Duodenal mucosa (tissue), 2 donors: Measurements from ENCODE around the gene FTO.

Source experiments
- H3K27ac ChIP-seq: one replicate; pipeline ENCODE4 v1.7.0; 2013; ENCODE audit warnings: low read depth, low read length
- H3K27me3 ChIP-seq, 2 donors: one replicate each; pipeline ENCODE4 v1.7.0; 2013; ENCODE audit warnings: low read length in 2 of 2, control low read depth in 1 of 2; ENCODE audit not compliant: insufficient read depth in 2 of 2, control insufficient read depth in 1 of 2
- H3K36me3 ChIP-seq, 2 donors: one replicate each; pipeline ENCODE4 v1.7.0; 2013; ENCODE audit warnings: low read length in 2 of 2, control low read depth in 1 of 2; ENCODE audit not compliant: insufficient read depth in 2 of 2, control insufficient read depth in 1 of 2
- H3K4me1 ChIP-seq, 2 donors: one replicate each; pipeline ENCODE4 v1.7.0; 2013; ENCODE audit warnings: low read length in 2 of 2, control low read depth in 1 of 2; ENCODE audit not compliant: insufficient read depth in 2 of 2, control insufficient read depth in 1 of 2
- H3K4me3 ChIP-seq, 2 donors: one replicate each; pipeline ENCODE4 v1.7.0; 2013; ENCODE audit warnings: low read length in 2 of 2, low read depth in 1 of 2
- H3K9ac ChIP-seq, 2 donors: one replicate each; pipeline ENCODE4 v1.7.0; 2013; ENCODE audit warnings: low read length in 2 of 2, low read depth in 1 of 2
- H3K9me3 ChIP-seq, 2 donors: one replicate each; pipeline ENCODE4 v1.7.0; 2013; ENCODE audit warnings: low read length in 2 of 2, control low read depth in 1 of 2; ENCODE audit not compliant: control insufficient read depth in 1 of 2

FTO gene

DNA sequence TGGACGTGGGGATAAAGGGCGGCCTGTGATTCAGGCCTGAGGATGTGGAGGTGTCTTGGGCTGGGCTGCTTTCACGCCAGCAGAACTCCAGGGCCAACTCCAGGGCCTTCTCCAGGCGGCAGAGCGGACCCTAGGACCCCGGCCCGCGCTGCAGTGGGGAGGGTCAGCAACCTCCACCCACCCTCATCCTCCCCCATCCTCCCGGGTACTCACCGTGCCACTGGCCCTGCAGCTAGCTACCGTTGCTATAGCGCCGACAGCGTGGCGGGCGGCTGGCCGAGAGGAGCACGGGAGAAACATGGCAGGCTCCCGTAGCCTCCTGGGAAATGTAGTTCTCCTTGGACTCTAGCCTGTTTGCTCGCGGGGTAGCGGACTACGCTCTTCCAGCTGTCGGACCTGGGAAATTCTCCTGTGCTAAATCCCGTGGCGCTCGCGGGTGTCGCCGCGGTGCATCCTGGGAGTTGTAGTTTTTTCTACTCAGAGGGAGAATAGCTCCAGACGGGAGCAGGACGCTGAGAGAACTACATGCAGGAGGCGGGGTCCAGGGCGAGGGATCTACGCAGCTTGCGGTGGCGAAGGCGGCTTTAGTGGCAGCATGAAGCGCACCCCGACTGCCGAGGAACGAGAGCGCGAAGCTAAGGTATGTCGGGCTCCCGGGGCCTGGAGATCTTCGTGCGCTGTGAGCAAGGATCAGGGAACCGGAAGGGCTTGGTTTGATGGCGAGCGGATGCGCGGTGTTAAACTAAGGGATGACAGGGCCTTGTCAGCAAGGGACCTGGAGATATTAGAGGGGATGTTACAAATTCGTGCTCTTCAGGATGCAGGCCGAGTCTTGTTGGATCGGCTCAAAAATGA, at the start of gene FTO, which contains the start of gene RPGRIP1L:
FTO (plus strand) TSS at position 567 of the 855 bp plus-strand sequence.
RPGRIP1L (minus strand) TSS at position 270 of the 855 bp plus-strand sequence. CDS start 3,136 bp downstream, outside the sequence.
- H3K4me1 ChIP-seq = peaks cover 18 to 19% of the 10 kb centered on the region in 2 donors
- H3K9ac ChIP-seq = peak within 1 kb of the TSS; percentile 66 to 95
- peak within 1 kb of the TSS; percentile 93 to 99 for H3K4me3 ChIP-seq

DNA sequence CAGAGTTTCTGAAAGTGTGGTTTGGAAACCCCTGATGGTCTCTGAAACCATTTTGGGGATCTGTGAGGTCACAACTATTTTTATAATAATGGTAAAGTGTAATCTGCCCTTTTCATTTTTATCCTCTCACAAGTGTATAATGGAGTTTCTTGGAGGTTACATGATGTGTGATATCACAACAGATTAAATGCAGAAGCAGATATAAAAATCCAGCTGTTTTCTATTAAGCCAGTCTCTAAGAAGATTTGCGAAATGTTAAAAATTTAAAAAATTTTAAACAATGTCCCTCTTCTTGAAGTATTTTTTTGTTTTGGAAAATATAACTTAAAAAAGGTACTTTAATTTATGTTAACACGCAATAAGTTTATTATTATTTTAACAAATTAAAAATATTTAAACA, 49.0 kb upstream of the FTO start:
- no peaks in the 10 kb centered on the region for H3K4me1 ChIP-seq

More for the DNA sequence above, at the start of gene FTO, which contains the start of gene RPGRIP1L:
- no peak within 1 kb of the TSS for H3K27ac ChIP-seq
- H3K9me3 ChIP-seq = no peaks in the 10 kb centered on the region
- H3K27me3 ChIP-seq = no peaks in the 10 kb centered on the region
- H3K36me3 ChIP-seq = no peaks in the 10 kb centered on the region

DNA sequence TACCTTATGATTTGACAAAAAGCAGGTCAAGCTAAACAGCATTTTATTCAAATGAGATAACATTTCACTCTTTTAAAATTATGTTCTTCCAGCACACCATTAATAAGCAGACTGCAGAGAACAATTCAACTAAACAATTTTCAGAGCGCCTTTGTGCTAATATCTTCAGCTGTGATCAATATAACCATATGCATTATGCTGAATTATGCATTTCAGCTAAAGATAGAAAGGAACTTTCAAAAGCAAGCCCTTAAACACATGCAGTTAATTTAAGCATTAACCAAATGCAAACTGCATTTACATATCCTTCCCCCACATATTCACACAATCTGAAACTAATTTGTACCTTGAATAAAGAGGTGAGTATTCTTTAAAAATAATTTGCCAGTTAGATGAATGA, 41.9 kb upstream of the FTO start:
- Histone ChIP-seq H3K9me3 (no peaks in the 10 kb centered on the region), H3K4me1 (no peaks in the 10 kb centered on the region), H3K27me3 (no peaks in the 10 kb centered on the region), H3K4me3 (no peak overlapping the region), H3K27ac (no peak overlapping the region), H3K36me3 (no peaks in the 10 kb centered on the region), H3K9ac (no peak overlapping the region)

More for the DNA sequence above, 49.0 kb upstream of the FTO start:
- H3K27ac ChIP-seq = no peak overlapping the region
- no peak overlapping the region for H3K9ac ChIP-seq
- peaks cover 0 to 3% of the 10 kb centered on the region in 2 donors for H3K36me3 ChIP-seq
- H3K27me3 ChIP-seq = no peaks in the 10 kb centered on the region
- H3K4me3 ChIP-seq = no peak overlapping the region
- H3K9me3 ChIP-seq = no peaks in the 10 kb centered on the region

DNA sequence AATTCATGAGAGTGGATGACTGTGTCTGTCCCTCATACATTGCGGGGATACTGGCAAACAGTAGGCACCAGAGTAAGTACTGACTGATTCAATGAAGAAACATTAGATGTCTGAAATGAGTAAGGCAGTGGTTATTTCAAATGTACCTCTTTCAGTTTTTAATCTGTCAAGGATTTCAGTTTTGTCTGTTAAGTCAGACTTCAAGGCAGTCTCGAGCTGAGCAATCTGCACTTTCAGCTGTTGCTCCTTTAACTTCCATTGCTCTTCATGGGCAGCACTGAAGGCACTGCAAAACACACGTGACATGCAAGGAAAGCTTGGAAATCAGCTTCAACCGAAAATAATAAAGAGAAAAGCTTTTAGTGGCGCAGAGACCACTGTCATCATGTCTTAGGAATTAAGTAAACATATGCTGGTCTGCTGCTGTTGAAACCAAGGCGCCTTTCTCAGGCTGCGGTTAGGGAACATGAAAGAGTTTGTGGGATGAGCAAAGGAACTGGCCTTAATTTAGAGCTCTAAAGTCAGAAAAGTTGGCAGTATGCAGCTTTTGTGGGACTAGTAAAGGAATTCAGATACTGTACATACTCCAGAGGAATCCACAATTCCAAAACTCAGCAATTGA, 39.1 kb upstream of the FTO start:
- no peak overlapping the region for H3K4me3 ChIP-seq
- no peak overlapping the region for H3K27ac ChIP-seq
- H3K9me3 ChIP-seq = no peaks in the 10 kb centered on the region

DNA sequence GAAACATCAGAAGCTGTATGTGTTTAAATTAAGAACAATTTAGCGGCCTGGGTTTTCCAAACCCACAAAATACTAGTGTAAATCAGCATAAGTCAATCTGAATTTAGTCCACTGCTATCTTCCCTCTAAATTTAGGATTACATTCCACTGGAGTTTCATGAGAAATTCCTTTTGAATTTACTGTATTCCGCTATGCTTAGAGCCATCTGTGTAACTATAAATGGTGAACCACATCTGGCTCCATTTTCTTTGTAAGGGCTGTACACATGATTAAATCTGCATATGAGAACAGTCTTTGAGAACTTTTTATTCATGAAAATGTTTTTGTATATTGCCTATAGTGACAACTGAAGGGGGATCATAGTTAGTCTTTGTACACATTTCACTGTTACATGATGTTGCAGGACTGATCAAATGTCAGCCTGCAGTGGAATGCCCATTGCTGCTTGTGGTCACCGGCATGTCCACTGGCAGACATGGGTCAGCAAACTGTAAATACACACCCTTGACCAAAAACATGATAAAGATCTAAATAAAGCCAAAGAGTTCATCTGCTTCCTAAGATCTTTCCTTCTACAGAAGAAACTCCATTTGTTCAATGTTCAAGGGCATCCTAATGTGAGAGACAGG, 37.1 kb upstream of the FTO start:
- Histone ChIP-seq H3K36me3 (no peaks in the 10 kb centered on the region), H3K27me3 (no peaks in the 10 kb centered on the region), H3K9me3 (no peaks in the 10 kb centered on the region), H3K27ac (no peak overlapping the region), H3K4me1 (no peaks in the 10 kb centered on the region), H3K9ac (no peak overlapping the region), H3K4me3 (no peak overlapping the region)

More for the DNA sequence above, 39.1 kb upstream of the FTO start:
- Histone ChIP-seq H3K36me3 (no peaks in the 10 kb centered on the region), H3K9ac (no peak overlapping the region), H3K4me1 (no peaks in the 10 kb centered on the region), H3K27me3 (no peaks in the 10 kb centered on the region)

DNA sequence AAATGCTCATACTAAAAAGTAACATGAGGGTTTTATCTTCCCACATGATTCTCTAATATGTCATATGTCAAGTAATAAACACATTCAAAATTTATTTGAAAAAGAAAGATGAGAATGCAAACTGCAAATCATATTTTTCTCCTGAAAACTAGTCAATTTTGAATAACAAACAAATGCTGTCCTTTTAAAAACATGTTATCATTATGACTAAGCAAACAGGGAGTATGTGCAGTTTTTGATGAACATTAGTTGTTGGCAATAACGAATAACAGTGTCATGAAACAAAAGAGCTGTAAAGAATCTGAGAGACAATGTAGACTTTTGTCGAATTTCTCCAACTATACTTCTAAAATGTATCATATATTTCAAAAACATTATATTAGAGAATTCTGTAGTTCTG, 35.1 kb upstream of the FTO start:
- no peak overlapping the region for H3K9ac ChIP-seq
- no peak overlapping the region for H3K4me3 ChIP-seq
- no peaks in the 10 kb centered on the region for H3K36me3 ChIP-seq
- no peaks in the 10 kb centered on the region for H3K27me3 ChIP-seq
- no peaks in the 10 kb centered on the region for H3K9me3 ChIP-seq
- H3K27ac ChIP-seq = no peak overlapping the region
- H3K4me1 ChIP-seq = no peaks in the 10 kb centered on the region

DNA sequence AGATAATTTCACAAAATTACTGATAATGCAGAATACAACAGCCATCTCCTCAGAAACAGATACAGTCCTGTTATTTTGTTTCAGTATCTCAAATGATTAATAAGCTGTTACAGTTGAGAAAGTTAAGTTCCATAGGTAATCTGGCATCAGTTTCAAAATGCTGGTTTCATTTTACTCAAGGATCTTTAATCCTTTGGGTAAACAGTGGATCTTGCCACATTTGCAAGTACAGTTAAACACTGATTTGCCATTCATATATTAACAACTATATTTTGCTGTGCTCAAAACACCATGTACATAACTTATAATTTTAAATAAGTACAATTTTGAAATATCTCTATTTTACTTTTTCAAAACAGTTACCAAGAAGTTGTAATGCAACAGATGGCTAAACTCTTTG, 31.5 kb upstream of the FTO start:
- H3K9me3 ChIP-seq = no peaks in the 10 kb centered on the region
- no peak overlapping the region for H3K9ac ChIP-seq
- no peaks in the 10 kb centered on the region for H3K4me1 ChIP-seq
- no peak overlapping the region for H3K4me3 ChIP-seq
- no peaks in the 10 kb centered on the region for H3K27me3 ChIP-seq
- no peak overlapping the region for H3K27ac ChIP-seq
- H3K36me3 ChIP-seq = no peaks in the 10 kb centered on the region

DNA sequence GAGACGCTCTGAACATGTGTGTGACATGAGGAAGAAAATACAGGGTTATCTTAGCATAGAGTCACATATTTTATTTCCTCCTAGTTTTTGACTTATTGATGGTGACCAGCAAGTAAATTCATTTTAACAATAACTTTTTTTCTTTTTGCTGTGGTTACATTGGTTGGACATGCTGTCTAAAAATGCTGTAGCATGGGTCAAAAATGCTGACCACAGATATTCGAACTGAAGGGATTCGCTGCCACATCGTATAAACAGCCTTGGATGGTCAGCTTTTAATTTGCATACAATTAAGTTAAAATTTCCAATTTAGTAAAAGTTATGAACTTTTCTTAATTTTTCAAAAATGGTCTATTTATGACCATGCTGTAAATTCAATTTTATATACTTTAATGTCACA, 30.8 kb upstream of the FTO start:
- H3K36me3 ChIP-seq = no peaks in the 10 kb centered on the region
- no peak overlapping the region for H3K9ac ChIP-seq
- no peaks in the 10 kb centered on the region for H3K9me3 ChIP-seq
- no peaks in the 10 kb centered on the region for H3K27me3 ChIP-seq
- no peaks in the 10 kb centered on the region for H3K4me1 ChIP-seq
- no peak overlapping the region for H3K4me3 ChIP-seq
- H3K27ac ChIP-seq = no peak overlapping the region

DNA sequence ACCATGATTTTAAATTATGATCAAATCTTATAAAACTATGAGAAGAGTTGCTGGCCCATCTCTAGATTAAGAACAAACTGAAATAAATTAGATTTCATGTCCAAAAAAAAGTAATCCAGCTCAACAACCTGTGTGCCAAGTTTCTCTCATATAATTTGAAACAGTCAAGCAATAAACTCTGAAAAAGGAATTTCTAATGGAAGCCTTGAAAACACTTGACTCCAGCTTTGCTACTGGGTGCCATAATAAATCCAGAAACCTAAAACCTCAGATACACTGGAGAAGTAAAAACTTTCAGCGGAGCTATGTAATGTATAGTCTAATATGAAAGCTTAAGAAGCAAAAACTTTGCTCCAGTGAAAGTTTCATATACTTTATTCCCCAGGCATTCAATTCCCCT, 25.8 kb upstream of the FTO start:
- Histone ChIP-seq H3K27me3 (no peaks in the 10 kb centered on the region), H3K4me3 (no peak overlapping the region), H3K9me3 (no peaks in the 10 kb centered on the region), H3K4me1 (no peaks in the 10 kb centered on the region), H3K9ac (no peak overlapping the region), H3K27ac (no peak overlapping the region), H3K36me3 (no peaks in the 10 kb centered on the region)

DNA sequence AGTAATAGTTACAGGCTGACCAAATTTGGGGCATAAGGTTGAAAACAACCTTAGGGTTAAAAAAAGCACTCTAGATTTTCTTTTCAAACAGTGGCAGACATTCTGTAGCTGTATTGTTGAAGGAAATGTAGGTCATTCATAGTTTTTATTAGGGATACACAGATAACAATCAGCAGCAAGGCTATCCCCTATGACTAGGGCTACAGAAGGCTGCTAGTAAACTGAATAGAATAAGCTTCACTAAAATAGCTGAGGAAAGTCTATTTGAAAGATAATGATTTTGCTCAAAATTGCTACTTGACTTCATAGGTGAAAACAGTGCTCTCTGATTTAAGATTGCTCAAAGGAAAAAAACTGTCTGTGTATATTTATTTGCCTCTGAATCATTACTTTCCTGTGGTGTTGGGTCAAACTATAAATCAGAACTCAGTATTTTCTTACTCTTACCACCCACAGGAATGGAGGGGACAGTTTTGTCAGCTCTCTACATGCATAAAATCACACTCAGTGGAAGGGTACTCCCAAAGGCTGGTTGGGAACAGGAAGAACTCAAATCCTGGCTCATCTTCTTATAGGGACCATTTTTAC, 25.1 kb upstream of the FTO start:
- Histone ChIP-seq H3K4me3 (no peak overlapping the region), H3K27ac (no peak overlapping the region), H3K4me1 (no peaks in the 10 kb centered on the region), H3K9ac (no peak overlapping the region), H3K36me3 (no peaks in the 10 kb centered on the region), H3K27me3 (no peaks in the 10 kb centered on the region), H3K9me3 (no peaks in the 10 kb centered on the region)
